ENCODE data around the gene C16orf89. TPM values are rescaled to one million over a fixed set of nuclear protein-coding genes. Genes with fewer than 3 reads are reported as not detected.
A peak's percentile ranks its signal among the peaks of the same experiment; 100 is the strongest.
"Not testable (repeated sequence)": the region's sequence is repeated elsewhere in the genome, so short reads cannot be mapped to it uniquely, and the experiment has no call there.

The C16orf89 gene
- polyA plus RNA-seq, 3 donors from 2014 or later = not detected

- Mint-ChIP-seq H3K27me3 (ENCODE audit: low read depth in 3 of 3) (peaks cover 0 to 7% (median 4%) of the 10 kb centered on the region in 3 donors), H3K27ac (peak overlapping the region in 1 of 6 donors; percentile 46), H3K4me3 (no peak overlapping the region), H3K4me1 (no peaks in the 10 kb centered on the region), H3K9me3 (no peaks in the 10 kb centered on the region), H3K36me3 (no peaks in the 10 kb centered on the region)
- DNase-seq = no peak
Observed at GRCh38 chr16:5062051-5062450, 3.7 kb downstream of the C16orf89 start.

- Mint-ChIP-seq H3K36me3 (no peaks in the 10 kb centered on the region), H3K9me3 (no peaks in the 10 kb centered on the region), H3K27me3 (ENCODE audit: low read depth in 3 of 3) (peaks cover 0 to 7% (median 4%) of the 10 kb centered on the region in 3 donors), H3K4me1 (no peaks in the 10 kb centered on the region), H3K4me3 (no peak overlapping the region), H3K27ac (no peak overlapping the region)
- DNase-seq = no peak
Observed at GRCh38 chr16:5060073-5060641, 5.6 kb downstream of the C16orf89 start.

- Mint-ChIP-seq H3K27ac (no peak overlapping the region), H3K4me1 (no peaks in the 10 kb centered on the region), H3K9me3 (no peaks in the 10 kb centered on the region), H3K27me3 (ENCODE audit: low read depth in 3 of 3) (peaks cover 2 to 7% (median 4%) of the 10 kb centered on the region in 3 donors), H3K4me3 (no peak overlapping the region), H3K36me3 (no peaks in the 10 kb centered on the region)
- no peak for DNase-seq
Observed at GRCh38 chr16:5059386-5060072, 6.2 kb downstream of the C16orf89 start.

- DNase-seq = no peak
- H3K4me1 Mint-ChIP-seq = no peaks in the 10 kb centered on the region
- H3K9me3 Mint-ChIP-seq = no peaks in the 10 kb centered on the region
- peaks cover 2 to 7% (median 4%) of the 10 kb centered on the region in 3 donors for H3K27me3 Mint-ChIP-seq (ENCODE audit: low read depth in 3 of 3)
- H3K36me3 Mint-ChIP-seq = no peaks in the 10 kb centered on the region
- no peak overlapping the region for H3K27ac Mint-ChIP-seq
- H3K4me3 Mint-ChIP-seq = no peak overlapping the region
Observed at GRCh38 chr16:5058476-5058875, 7.3 kb downstream of the C16orf89 start.

- Mint-ChIP-seq H3K4me1 (no peaks in the 10 kb centered on the region), H3K27ac (no peak overlapping the region), H3K4me3 (no peak overlapping the region), H3K9me3 (no peaks in the 10 kb centered on the region), H3K36me3 (no peaks in the 10 kb centered on the region), H3K27me3 (ENCODE audit: low read depth in 3 of 3) (peaks cover 2 to 4% (median 3%) of the 10 kb centered on the region in 3 donors)
- DNase-seq = peak in 2 of 3 donors; percentile 6 to 22
Observed at GRCh38 chr16:5056352-5056751, 9.4 kb downstream of the C16orf89 start.

- no peak for DNase-seq
- H3K27ac Mint-ChIP-seq = no peak overlapping the region
- no peaks in the 10 kb centered on the region for H3K9me3 Mint-ChIP-seq
- no peak overlapping the region for H3K4me3 Mint-ChIP-seq
- H3K4me1 Mint-ChIP-seq = no peaks in the 10 kb centered on the region
- no peaks in the 10 kb centered on the region for H3K36me3 Mint-ChIP-seq
- peaks cover 2 to 3% (median 2%) of the 10 kb centered on the region in 3 donors for H3K27me3 Mint-ChIP-seq (ENCODE audit: low read depth in 3 of 3)
Observed at GRCh38 chr16:5054876-5055865, 10.6 kb downstream of the C16orf89 start.

- peaks cover 2 to 5% (median 4%) of the 10 kb centered on the region in 3 donors for H3K27me3 Mint-ChIP-seq (ENCODE audit: low read depth in 3 of 3)
- no peaks in the 10 kb centered on the region for H3K36me3 Mint-ChIP-seq
- H3K4me1 Mint-ChIP-seq = no peaks in the 10 kb centered on the region
- DNase-seq = no peak
- no peak overlapping the region for H3K27ac Mint-ChIP-seq
- no peak overlapping the region for H3K4me3 Mint-ChIP-seq
- no peaks in the 10 kb centered on the region for H3K9me3 Mint-ChIP-seq
Observed at GRCh38 chr16:5046914-5047313, 18.8 kb downstream of the C16orf89 start.

- no peak for DNase-seq
- peaks cover 2 to 5% (median 2%) of the 10 kb centered on the region in 3 donors for H3K27me3 Mint-ChIP-seq (ENCODE audit: low read depth in 3 of 3)
- H3K36me3 Mint-ChIP-seq = no peaks in the 10 kb centered on the region
- H3K9me3 Mint-ChIP-seq = no peaks in the 10 kb centered on the region
- H3K4me1 Mint-ChIP-seq = no peaks in the 10 kb centered on the region
- H3K27ac Mint-ChIP-seq = no peak overlapping the region
- H3K4me3 Mint-ChIP-seq = no peak overlapping the region
Observed at GRCh38 chr16:5045499-5046115, 20.1 kb downstream of the C16orf89 start.

GRCh38 chr16:5044581-5044980 is 21.2 kb downstream of the C16orf89 start:
- not testable (repeated sequence) for H3K36me3 Mint-ChIP-seq; DNase-seq; H3K4me3 Mint-ChIP-seq; H3K27me3 Mint-ChIP-seq (ENCODE audit: low read depth in 3 of 3); H3K4me1 Mint-ChIP-seq; H3K27ac Mint-ChIP-seq; H3K9me3 Mint-ChIP-seq

- H3K4me1 Mint-ChIP-seq = no peaks in the 10 kb centered on the region
Observed at GRCh38 chr16:5044011-5044540, 21.7 kb downstream of the C16orf89 start.

GRCh38 chr16:5042574-5043171 is 23.1 kb downstream of the C16orf89 start:
- no peak overlapping the region for H3K27ac Mint-ChIP-seq
- no peaks in the 10 kb centered on the region for H3K9me3 Mint-ChIP-seq
- H3K4me3 Mint-ChIP-seq = no peak overlapping the region
- no peaks in the 10 kb centered on the region for H3K4me1 Mint-ChIP-seq
- H3K27me3 Mint-ChIP-seq (ENCODE audit: low read depth in 3 of 3) = peaks cover 0 to 2% (median 1%) of the 10 kb centered on the region in 3 donors
- H3K36me3 Mint-ChIP-seq = peaks cover 0 to 4% (median 0%) of the 10 kb centered on the region in 3 donors
- DNase-seq = no peak

More at GRCh38 chr16:5044011-5044540, 21.7 kb downstream of the C16orf89 start:
- H3K27me3 Mint-ChIP-seq (ENCODE audit: low read depth in 3 of 3) = peaks cover 1 to 5% (median 2%) of the 10 kb centered on the region in 3 donors
- no peaks in the 10 kb centered on the region for H3K9me3 Mint-ChIP-seq
- no peak overlapping the region for H3K27ac Mint-ChIP-seq
- no peak overlapping the region for H3K4me3 Mint-ChIP-seq
- no peak for DNase-seq
- H3K36me3 Mint-ChIP-seq = peaks cover 0 to 4% (median 0%) of the 10 kb centered on the region in 3 donors

- H3K4me3 Mint-ChIP-seq = no peak overlapping the region
- no peaks in the 10 kb centered on the region for H3K9me3 Mint-ChIP-seq
- no peak for DNase-seq
- H3K27me3 Mint-ChIP-seq (ENCODE audit: low read depth in 3 of 3) = peaks cover 0 to 1% (median 0%) of the 10 kb centered on the region in 3 donors
- H3K36me3 Mint-ChIP-seq = peaks cover 0 to 4% (median 0%) of the 10 kb centered on the region in 3 donors
- no peaks in the 10 kb centered on the region for H3K4me1 Mint-ChIP-seq
- H3K27ac Mint-ChIP-seq = no peak overlapping the region
Observed at GRCh38 chr16:5041600-5042133, 24.1 kb downstream of the C16orf89 start.

- DNase-seq = no peak
- Mint-ChIP-seq H3K27me3 (ENCODE audit: low read depth in 3 of 3) (peaks cover 0 to 1% (median 0%) of the 10 kb centered on the region in 3 donors), H3K4me3 (no peak overlapping the region), H3K4me1 (no peaks in the 10 kb centered on the region), H3K36me3 (peaks cover 0 to 4% (median 0%) of the 10 kb centered on the region in 3 donors), H3K9me3 (no peaks in the 10 kb centered on the region), H3K27ac (peak overlapping the region in 1 of 6 donors; percentile 69)
Observed at GRCh38 chr16:5040451-5040850, 25.3 kb downstream of the C16orf89 start.
